ENCODE results near the gene SAMD4A. TPM values are rescaled to one million over a fixed set of nuclear protein-coding genes. Genes with fewer than 3 reads are reported as not detected.

The SAMD4A gene
- polyA plus RNA-seq, 1 experiment, result 13.4 TPM

- CTCF ChIA-PET, result interaction anchor here (1.2 kb wide), 1 partner anchor 63 kb away, joined by 3 read pairs; no protein-coding TSS in a partner anchor
- no peak for DNase-seq (ENCODE audit: low read depth)
- no peaks in the 10 kb centered on the region for H3K27me3 ChIP-seq (ENCODE audit: control insufficient read depth, insufficient read depth, low read length)
- H3K36me3 ChIP-seq (ENCODE audit: control insufficient read depth, insufficient read depth, low read length), result no peaks in the 10 kb centered on the region
- no peak overlapping the region for H3K4me3 ChIP-seq (ENCODE audit: low read depth, low read length)
- POLR2A ChIA-PET, result no interaction called here
- TF ChIP-seq, protein P1, sequence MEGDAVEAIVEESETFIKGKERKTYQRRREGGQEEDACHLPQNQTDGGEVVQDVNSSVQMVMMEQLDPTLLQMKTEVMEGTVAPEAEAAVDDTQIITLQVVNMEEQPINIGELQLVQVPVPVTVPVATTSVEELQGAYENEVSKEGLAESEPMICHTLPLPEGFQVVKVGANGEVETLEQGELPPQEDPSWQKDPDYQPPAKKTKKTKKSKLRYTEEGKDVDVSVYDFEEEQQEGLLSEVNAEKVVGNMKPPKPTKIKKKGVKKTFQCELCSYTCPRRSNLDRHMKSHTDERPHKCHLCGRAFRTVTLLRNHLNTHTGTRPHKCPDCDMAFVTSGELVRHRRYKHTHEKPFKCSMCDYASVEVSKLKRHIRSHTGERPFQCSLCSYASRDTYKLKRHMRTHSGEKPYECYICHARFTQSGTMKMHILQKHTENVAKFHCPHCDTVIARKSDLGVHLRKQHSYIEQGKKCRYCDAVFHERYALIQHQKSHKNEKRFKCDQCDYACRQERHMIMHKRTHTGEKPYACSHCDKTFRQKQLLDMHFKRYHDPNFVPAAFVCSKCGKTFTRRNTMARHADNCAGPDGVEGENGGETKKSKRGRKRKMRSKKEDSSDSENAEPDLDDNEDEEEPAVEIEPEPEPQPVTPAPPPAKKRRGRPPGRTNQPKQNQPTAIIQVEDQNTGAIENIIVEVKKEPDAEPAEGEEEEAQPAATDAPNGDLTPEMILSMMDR (IDR thresholded peaks at IDR 0.05; ENCODE audit: insufficient read depth, low read depth, low read length), result no peak
Observed at GRCh38 chr14:54665946-54666345, 99.0 kb downstream of the SAMD4A start.

DNA sequence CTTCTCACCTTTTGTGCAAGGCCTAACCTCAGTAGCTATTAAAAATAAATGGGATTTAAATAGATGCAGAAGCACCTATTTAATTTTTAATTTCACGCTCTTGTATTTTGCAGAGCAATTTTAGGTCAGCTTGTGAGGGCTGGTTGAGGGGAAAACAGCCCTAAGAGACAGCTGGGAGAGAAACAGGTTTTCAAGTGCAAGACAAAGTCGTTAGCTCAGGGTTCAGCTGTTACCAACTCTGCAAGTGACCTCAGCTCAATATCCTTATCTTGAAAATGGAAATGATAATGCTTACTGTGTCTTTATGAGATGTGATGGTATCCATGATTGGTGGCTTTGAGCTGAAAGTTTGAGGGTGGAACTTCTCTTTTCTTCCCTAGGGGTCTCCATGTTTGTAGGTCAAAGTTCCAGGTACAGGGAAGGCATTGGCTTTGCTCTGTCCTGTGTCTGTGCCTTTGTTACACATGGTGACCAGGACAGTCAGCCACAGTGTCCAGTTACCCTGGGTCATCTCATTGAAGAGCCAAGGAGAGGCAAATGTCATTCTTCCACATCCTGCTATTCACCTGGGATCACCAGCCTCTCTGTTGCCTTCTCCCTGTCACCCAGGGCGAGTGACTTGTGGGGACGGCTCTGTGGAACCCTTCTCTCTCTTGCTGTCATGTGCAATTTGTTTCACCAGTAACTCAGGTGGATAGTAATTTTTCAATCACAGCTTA is 100.3 kb downstream of the SAMD4A start:
- DNase-seq (ENCODE audit: low read depth), result no peak
- POLR2A ChIA-PET, result interaction anchor here (0.6 kb wide), 1 partner anchor 98 kb away, joined by 4 read pairs; no protein-coding TSS in a partner anchor
- TF ChIP-seq, protein P1 (IDR thresholded peaks at IDR 0.05; ENCODE audit: insufficient read depth, low read depth, low read length), result no peak
- H3K27me3 ChIP-seq (ENCODE audit: control insufficient read depth, insufficient read depth, low read length), result no peaks in the 10 kb centered on the region
- H3K36me3 ChIP-seq (ENCODE audit: control insufficient read depth, insufficient read depth, low read length), result no peaks in the 10 kb centered on the region
- H3K4me3 ChIP-seq (ENCODE audit: low read depth, low read length), result no peak overlapping the region
- CTCF ChIA-PET, result interaction anchor here (0.7 kb wide), 1 partner anchor 92 kb away, joined by 3 read pairs; no protein-coding TSS in a partner anchor

GRCh38 chr14:54667764-54668163 is 100.8 kb downstream of the SAMD4A start:
- no peak for DNase-seq (ENCODE audit: low read depth)
- ChIA-PET CTCF (no interaction called here), POLR2A (interaction anchor here (0.6 kb wide), 1 partner anchor 98 kb away, joined by 4 read pairs; no protein-coding TSS in a partner anchor)
- no peaks in the 10 kb centered on the region for H3K27me3 ChIP-seq (ENCODE audit: control insufficient read depth, insufficient read depth, low read length)
- TF ChIP-seq, protein P1 (IDR thresholded peaks at IDR 0.05; ENCODE audit: insufficient read depth, low read depth, low read length), result no peak
- no peaks in the 10 kb centered on the region for H3K36me3 ChIP-seq (ENCODE audit: control insufficient read depth, insufficient read depth, low read length)
- H3K4me3 ChIP-seq (ENCODE audit: low read depth, low read length), result no peak overlapping the region

DNA sequence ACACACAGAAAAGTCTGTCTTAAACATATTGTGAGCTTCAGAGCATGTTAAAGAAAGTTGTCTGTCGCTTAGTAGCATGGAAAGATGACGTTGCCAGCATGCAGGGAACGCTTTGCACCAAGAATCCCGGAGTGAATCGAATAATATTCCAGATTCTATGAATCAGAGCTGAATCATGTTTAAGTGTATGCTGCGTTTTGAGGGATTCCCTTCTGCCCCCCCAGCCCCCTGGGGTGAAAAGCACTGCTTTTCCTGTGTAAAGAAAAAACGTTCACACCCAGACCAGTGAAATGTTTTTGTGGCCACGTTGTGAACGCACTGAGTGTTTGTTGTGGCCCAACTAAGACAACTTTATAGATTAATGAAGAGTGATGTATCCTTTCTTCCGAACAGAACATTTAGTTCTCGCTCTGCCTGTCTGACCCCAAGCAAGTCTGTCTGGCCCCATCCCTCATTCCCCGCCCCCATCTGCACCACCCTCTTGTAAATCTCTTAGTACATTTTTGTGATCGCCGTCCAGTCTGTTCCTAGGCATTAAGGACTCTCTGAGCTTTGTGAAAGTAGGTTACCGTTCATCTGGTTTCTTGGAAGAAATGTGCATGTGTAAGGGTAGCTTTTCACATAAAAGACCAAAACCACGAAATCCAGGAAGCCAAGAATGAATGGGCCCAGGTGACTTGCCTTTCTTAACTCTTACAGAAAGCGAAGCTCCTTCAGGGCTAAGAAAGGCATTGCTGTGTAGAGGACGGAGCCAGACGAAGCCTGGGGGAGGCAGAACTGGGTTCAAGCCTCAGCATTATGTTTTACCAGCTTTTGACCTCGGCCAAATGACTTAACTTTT is 103.0 kb downstream of the SAMD4A start:
- CTCF ChIA-PET, result interaction anchor here (1.0 to 1.5 kb wide), 7 partner anchors 15 to 136 kb away, joined by 3 to 5 read pairs (median 4); no protein-coding TSS in a partner anchor
- TF ChIP-seq, protein P1 (IDR thresholded peaks at IDR 0.05; ENCODE audit: insufficient read depth, low read depth, low read length), result no peak
- Histone ChIP-seq H3K36me3 (ENCODE audit: control insufficient read depth, insufficient read depth, low read length) (no peaks in the 10 kb centered on the region), H3K4me3 (ENCODE audit: low read depth, low read length) (no peak overlapping the region), H3K27me3 (ENCODE audit: control insufficient read depth, insufficient read depth, low read length) (no peaks in the 10 kb centered on the region)
- POLR2A ChIA-PET, result interaction anchor here (0.6 kb wide), 1 partner anchor 103 kb away, joined by 3 read pairs; the partner anchor contains the start of gene SAMD4A
- DNase-seq (ENCODE audit: low read depth), result peak; percentile 31

DNA sequence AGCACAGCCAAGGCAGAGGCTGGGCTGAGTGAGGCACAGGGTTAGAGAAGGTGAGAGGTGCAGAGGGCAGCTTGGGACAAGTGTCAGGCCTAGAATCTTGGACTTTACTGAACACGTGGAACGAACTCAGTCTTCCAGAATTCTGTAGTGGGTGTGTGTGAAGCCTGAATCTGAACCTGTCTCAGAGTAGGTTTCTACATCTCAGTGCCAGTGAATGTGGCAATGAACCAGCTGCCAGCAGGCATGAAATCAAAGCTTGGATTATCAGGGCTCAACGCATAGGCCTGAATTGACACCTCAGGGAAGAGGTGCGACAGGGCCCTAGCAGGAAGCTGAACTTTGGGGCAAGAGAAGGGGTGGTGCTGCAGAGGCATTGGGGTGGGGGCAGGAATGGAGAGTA is 104.6 kb downstream of the SAMD4A start:
- ChIA-PET POLR2A (no interaction called here), CTCF (interaction anchor here (1.0 kb wide), 1 partner anchor 19 kb away, joined by 3 read pairs; no protein-coding TSS in a partner anchor)
- H3K4me3 ChIP-seq (ENCODE audit: low read depth, low read length), result no peak overlapping the region
- TF ChIP-seq, protein P1 (IDR thresholded peaks at IDR 0.05; ENCODE audit: insufficient read depth, low read depth, low read length), result no peak
- no peaks in the 10 kb centered on the region for H3K27me3 ChIP-seq (ENCODE audit: control insufficient read depth, insufficient read depth, low read length)
- DNase-seq (ENCODE audit: low read depth), result no peak
- no peaks in the 10 kb centered on the region for H3K36me3 ChIP-seq (ENCODE audit: control insufficient read depth, insufficient read depth, low read length)

Measured in BJ (cell line).